Esophagus muscularis mucosa (tissue), 4 donors: Measurements from ENCODE around the gene TSPAN17. TPM values are rescaled to one million over a fixed set of nuclear protein-coding genes. Genes with fewer than 3 reads are reported as not detected.

Experiments
- DNase-seq: peaks from one replicate; pipeline ENCODE4 v3.0.0-alpha.2; 2017; ENCODE audit errors: extremely low spot score
- H3K27ac ChIP-seq, 4 donors: fragments of 200-600 bp; sonication (generic); replicated peaks in 1 of 4; 1 replicate in 3 of 4; 2 replicates in 1 of 4; pipeline ENCODE4 v1.5.1; 2016 to 2019; ENCODE audit warnings: mild to moderate bottlenecking in 1 of 4
- H3K27me3 ChIP-seq, 4 donors: fragments of 200-600 bp; sonication (generic); one replicate each; pipeline versions ENCODE4 v1.5.1 to v1.6.0; 2016 to 2019
- H3K36me3 ChIP-seq, 4 donors: fragments of 200-600 bp; sonication (generic); one replicate each; pipeline ENCODE4 v1.5.1; 2016 to 2019
- H3K4me1 ChIP-seq, 4 donors: fragments of 200-600 bp; sonication (generic); one replicate each; pipeline ENCODE4 v1.5.1; 2016 to 2019
- H3K4me3 ChIP-seq, 4 donors: fragments of 200-600 bp; sonication (generic); 1 replicate in 2 of 4; 2 replicates in 2 of 4; pipeline ENCODE4 v1.5.1; 2016 to 2019; ENCODE audit warnings: mild to moderate bottlenecking in 4 of 4, moderate library complexity in 1 of 4
- H3K9me3 ChIP-seq, 4 donors: fragments of 200-600 bp; sonication (generic); 1 replicate in 3 of 4; 2 replicates in 1 of 4; pipeline ENCODE4 v1.5.1; 2016 to 2019
- CTCF ChIP-seq, 3 experiments: fragments of 200-600 bp in 2 of 3; fragments of 450-650 bp in 1 of 3; sonication (generic) in 2 of 3; IDR thresholded peaks; one replicate each; pipeline ENCODE4 v1.5.1; 2017 to 2019; ENCODE audit warnings: antibody characterized with exemption in 3 of 3, mild to moderate bottlenecking in 2 of 3, moderate library complexity in 1 of 3
- EP300 ChIP-seq: sonication (generic); formaldehyde crosslinking; IDR thresholded peaks from one replicate; pipeline ENCODE4 v1.6.1; 2017; ENCODE audit warnings: antibody characterized with exemption
- POLR2A ChIP-seq: fragments of 450-650 bp; IDR thresholded peaks from one replicate; pipeline ENCODE4 v1.6.1; 2017; ENCODE audit warnings: antibody characterized with exemption, moderate library complexity, mild to moderate bottlenecking, low read depth
- POLR2AphosphoS5 ChIP-seq, 2 donors: sonication (generic); formaldehyde crosslinking; IDR thresholded peaks; one replicate each; pipeline ENCODE4 v1.6.1; 2017; ENCODE audit warnings: antibody characterized with exemption in 2 of 2
- WGBS: methylation state at CpG from one replicate; pipeline ENCODE4 v1.1.5; 2018; 5-methylcytosine and 5-hydroxymethylcytosine counted together
- intact Hi-C: fragments of 100-400 bp; cut with DNase I; formaldehyde crosslinking; loops from one replicate; pipeline ENCODE4 v1.15.1; 2023
- total RNA-seq, 4 donors: library from RNA; depleted of rRNA; stranded (reverse); fragments of >200 nt; gene quantifications; one replicate each; pipeline versions ENCODE4 v1.1.0 to v1.2.1, GENCODE V29; 2016

Gene TSPAN17
- total RNA-seq, 4 donors from 2014 or later = 8.3 to 18.6 (median 14.8) TPM

DNA sequence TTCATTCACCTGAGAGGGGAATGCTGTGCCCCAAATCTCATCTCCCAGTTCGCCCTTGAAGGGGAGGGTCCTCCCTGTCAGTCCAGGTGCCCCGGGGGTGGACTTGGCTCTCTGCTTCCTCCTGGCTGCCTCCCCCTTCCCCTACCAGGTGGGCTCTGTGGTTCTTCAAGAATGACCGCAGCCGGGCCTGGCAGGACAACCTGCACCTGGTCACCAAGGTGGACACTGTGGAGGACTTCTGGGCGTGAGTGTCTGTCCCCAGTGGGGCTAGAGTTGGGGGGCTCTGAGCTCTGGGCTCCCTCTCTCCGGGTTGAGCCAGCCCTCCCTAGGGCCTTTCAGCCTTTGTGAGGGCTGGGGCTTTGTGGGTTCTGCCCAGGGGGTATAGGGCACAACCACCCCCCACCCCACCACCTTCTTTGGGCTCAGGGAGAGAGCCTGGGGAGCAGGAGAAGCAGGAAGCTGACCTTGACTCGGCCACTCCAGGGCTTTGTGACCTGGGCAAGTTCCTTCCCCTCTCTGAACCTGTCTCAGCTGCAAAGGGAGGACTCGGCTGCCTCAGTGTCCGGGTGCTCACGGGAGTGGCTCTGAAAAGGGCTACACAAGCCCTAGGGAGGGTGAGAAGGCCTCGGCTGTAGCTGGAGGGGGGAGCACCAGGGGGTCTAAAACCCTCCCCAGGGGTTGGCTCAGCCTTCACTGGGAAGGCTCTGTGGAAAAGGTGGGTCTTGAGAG, 3.6 kb upstream of the TSPAN17 start:
- H3K27ac ChIP-seq = no peak overlapping the region
- no peak overlapping the region for H3K4me3 ChIP-seq
- DNase-seq = no peak
- no peaks in the 10 kb centered on the region for H3K9me3 ChIP-seq
- WGBS = 83% methylated on average over 6 of the region's 11 CpGs
- intact Hi-C loops = no loop called here
- peaks cover 13 to 18% (median 18%) of the 10 kb centered on the region in 4 donors for H3K4me1 ChIP-seq
- no peak for TF ChIP-seq CTCF (IDR thresholded peaks at IDR 0.05)
- no peak for TF ChIP-seq EP300
- no peak for TF ChIP-seq POLR2A
- no peak for TF ChIP-seq POLR2AphosphoS5 (IDR thresholded peaks at IDR 0.05)
- H3K27me3 ChIP-seq = no peaks in the 10 kb centered on the region
- H3K36me3 ChIP-seq = no peaks in the 10 kb centered on the region

- Histone ChIP-seq H3K9me3 (no peaks in the 10 kb centered on the region), H3K4me3 (no peak overlapping the region), H3K4me1 (peaks cover 17 to 24% (median 24%) of the 10 kb centered on the region in 4 donors), H3K27me3 (no peaks in the 10 kb centered on the region), H3K36me3 (no peaks in the 10 kb centered on the region), H3K27ac (no peak overlapping the region)
- no peak for TF ChIP-seq POLR2A
- TF ChIP-seq CTCF (IDR thresholded peaks at IDR 0.05) = no peak
- no peak for TF ChIP-seq POLR2AphosphoS5 (IDR thresholded peaks at IDR 0.05)
- no peak for TF ChIP-seq EP300
- WGBS = 67% methylated on average over 6 of the region's 9 CpGs
- intact Hi-C loops = no loop called here
- no peak for DNase-seq
These were observed 3.0 kb upstream of the TSPAN17 start for GRCh38 chr5:176644294-176644693.

DNA sequence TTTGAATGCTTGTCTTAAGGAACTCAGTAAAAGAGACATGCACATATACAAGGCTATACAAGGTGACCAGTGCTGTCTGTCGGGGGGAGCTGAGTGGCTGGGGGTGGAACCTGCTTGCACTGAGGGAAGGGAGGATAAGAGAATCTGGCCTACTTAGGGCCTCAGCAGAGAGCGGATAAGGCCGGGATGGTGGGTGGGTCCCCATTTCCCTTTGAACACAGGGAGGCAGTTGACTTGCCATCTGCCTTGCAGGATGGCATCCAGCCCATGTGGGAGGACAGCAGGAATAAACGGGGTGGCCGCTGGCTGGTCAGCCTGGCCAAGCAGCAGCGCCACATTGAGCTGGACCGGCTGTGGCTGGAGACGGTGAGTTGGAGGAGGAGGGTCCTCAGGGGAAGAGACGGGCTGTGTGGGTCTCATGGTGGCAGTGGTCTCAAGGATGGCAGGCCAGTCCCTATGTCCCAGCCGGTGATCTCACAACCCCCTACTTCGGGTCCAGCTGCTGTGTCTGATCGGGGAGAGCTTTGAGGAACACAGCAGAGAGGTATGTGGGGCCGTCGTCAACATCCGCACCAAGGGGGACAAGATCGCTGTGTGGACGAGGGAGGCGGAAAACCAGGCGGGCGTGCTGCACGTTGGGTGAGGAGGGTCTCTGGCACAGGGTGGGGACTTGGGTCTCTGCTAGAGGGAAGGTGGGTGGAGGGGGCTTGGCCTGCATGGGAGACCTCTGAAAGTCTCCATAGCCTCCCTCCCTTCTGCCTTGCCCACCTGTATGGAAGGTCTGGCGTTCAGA, 2.2 kb upstream of the TSPAN17 start:
- TF ChIP-seq EP300 (no peak), POLR2AphosphoS5 (IDR thresholded peaks at IDR 0.05) (no peak), CTCF (IDR thresholded peaks at IDR 0.05) (no peak), POLR2A (no peak)
- no peak overlapping the region for H3K27ac ChIP-seq
- intact Hi-C loops = loop anchor here (5.0 kb wide), 1 partner anchor 103 kb away; no protein-coding TSS in a partner anchor

DNA sequence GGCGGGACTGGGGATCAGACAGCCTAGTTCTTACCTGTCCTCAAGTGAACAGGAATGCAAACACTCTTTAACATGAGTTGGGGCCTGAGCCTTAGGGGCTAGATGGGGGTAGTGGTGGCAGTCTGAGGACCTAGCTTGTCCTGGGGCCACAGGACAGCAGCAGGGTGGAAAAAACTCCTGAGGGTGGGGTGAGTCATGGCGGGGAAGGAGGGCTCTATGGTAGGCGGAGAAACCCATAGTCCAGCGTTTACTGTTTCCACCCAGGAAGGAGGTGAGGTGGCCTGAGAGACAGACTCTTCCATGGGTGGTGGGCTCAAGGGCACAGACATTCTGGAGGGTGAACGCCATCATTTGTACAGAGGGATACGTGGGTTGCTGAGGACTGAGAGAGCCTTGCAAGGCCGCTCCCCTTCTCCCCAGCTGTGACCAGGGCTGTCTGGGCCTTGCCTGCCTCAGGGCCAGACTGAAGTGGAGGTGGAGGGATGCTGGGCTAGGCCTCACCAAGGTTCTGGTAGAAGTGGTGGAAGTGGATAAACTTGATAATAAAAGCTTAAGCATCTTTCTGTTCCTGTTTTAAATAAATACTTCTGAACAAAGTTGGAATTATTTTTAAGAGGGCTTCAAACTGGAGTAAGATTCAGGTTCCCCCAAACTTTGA, 1.1 kb upstream of the TSPAN17 start:
- 96% methylated on average over 6 of the region's 7 CpGs for WGBS
- peaks cover 17 to 42% (median 39%) of the 10 kb centered on the region in 4 donors for H3K4me1 ChIP-seq
- intact Hi-C loops = loop anchor here (2.0 to 5.0 kb wide), 2 partner anchors 71 to 104 kb away; no protein-coding TSS in a partner anchor
- H3K4me3 ChIP-seq = peak overlapping the region; percentile 78 to 85 (median 84)
- H3K9me3 ChIP-seq = no peaks in the 10 kb centered on the region
- peak overlapping the region; percentile 80 to 87 (median 81) for H3K27ac ChIP-seq
- no peaks in the 10 kb centered on the region for H3K36me3 ChIP-seq
- TF ChIP-seq EP300 (no peak), POLR2AphosphoS5 (IDR thresholded peaks at IDR 0.05) (no peak)
- DNase-seq = no peak
- no peaks in the 10 kb centered on the region for H3K27me3 ChIP-seq

More for the DNA sequence above, 2.2 kb upstream of the TSPAN17 start:
- Histone ChIP-seq H3K9me3 (no peaks in the 10 kb centered on the region), H3K27me3 (no peaks in the 10 kb centered on the region), H3K4me1 (peaks cover 17 to 31% (median 28%) of the 10 kb centered on the region in 4 donors), H3K4me3 (no peak overlapping the region), H3K36me3 (no peaks in the 10 kb centered on the region)
- no peak for DNase-seq
- WGBS = 93% methylated on average over 22 of the region's 22 CpGs

DNA sequence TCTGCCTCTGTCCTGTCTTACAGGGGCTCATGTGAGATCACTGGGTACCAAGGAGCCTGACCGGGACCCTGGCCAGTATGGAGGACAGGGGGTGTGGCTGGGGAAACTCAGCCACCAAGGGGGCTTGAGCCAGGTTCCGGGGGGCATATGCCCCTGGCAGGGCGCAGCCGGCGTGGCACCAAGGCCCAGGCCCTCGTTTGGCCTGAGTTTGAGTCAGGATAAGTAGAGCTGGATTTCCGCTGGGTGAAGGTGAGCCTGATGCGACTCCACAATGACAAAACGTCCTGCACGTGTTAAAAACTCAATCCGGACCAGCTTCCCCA, 616 bp upstream of the TSPAN17 start:
- DNase-seq = no peak
- H3K4me1 ChIP-seq = peaks cover 17 to 47% (median 39%) of the 10 kb centered on the region in 4 donors
- WGBS = no CpG with 5 or more reads among the region's 11 CpGs
- H3K9me3 ChIP-seq = no peaks in the 10 kb centered on the region
- peak overlapping the region; percentile 80 to 87 (median 81) for H3K27ac ChIP-seq
- intact Hi-C loops = loop anchor here (2.0 to 5.0 kb wide), 2 partner anchors 72 to 104 kb away; no protein-coding TSS in a partner anchor
- peak overlapping the region; percentile 78 to 85 (median 84) for H3K4me3 ChIP-seq
- H3K27me3 ChIP-seq = no peaks in the 10 kb centered on the region
- TF ChIP-seq CTCF (IDR thresholded peaks at IDR 0.05) (no peak), POLR2AphosphoS5 (IDR thresholded peaks at IDR 0.05) (no peak), POLR2A (no peak), EP300 (no peak)
- H3K36me3 ChIP-seq = no peaks in the 10 kb centered on the region
